ENCODE data around the gene GRID2. TPM values are rescaled to one million over a fixed set of nuclear protein-coding genes. Genes with fewer than 3 reads are reported as not detected.

The GRID2 gene
- total and polyA plus RNA-seq, 8 donors = 0.14 to 0.36 (median 0.22) TPM

GRCh38 chr4:92809381-92809780, 505.6 kb downstream of the GRID2 start:
- H3K27me3 ChIP-seq = no peaks in the 10 kb centered on the region
- H3K36me3 ChIP-seq = no peaks in the 10 kb centered on the region
- no peaks in the 10 kb centered on the region for H3K4me1 ChIP-seq
- no peaks in the 10 kb centered on the region for H3K9me3 ChIP-seq
- intact Hi-C loops (cut with DNase I) = no loop called here
- no peak for DNase-seq
- no peak overlapping the region for H3K27ac ChIP-seq
- ATAC-seq = no peak
- TF ChIP-seq CTCF (IDR thresholded peaks at IDR 0.05) = no peak
- no peak overlapping the region for H3K4me3 ChIP-seq

- intact Hi-C loops (cut with DNase I) = no loop called here
Observed at GRCh38 chr4:92812652-92813051, 508.9 kb downstream of the GRID2 start.

GRCh38 chr4:92814677-92815076, 510.9 kb downstream of the GRID2 start:
- no peaks in the 10 kb centered on the region for H3K4me1 ChIP-seq
- TF ChIP-seq CTCF (IDR thresholded peaks at IDR 0.05) = no peak
- H3K9me3 ChIP-seq = no peaks in the 10 kb centered on the region
- ATAC-seq = no peak
- intact Hi-C loops (cut with DNase I) = no loop called here
- no peaks in the 10 kb centered on the region for H3K36me3 ChIP-seq
- no peak overlapping the region for H3K4me3 ChIP-seq
- H3K27me3 ChIP-seq = no peaks in the 10 kb centered on the region
- DNase-seq = no peak
- no peak overlapping the region for H3K27ac ChIP-seq

More at GRCh38 chr4:92812652-92813051, 508.9 kb downstream of the GRID2 start:
- H3K4me1 ChIP-seq = no peaks in the 10 kb centered on the region
- H3K9me3 ChIP-seq = no peaks in the 10 kb centered on the region
- H3K4me3 ChIP-seq = no peak overlapping the region
- no peaks in the 10 kb centered on the region for H3K36me3 ChIP-seq
- DNase-seq = no peak
- no peaks in the 10 kb centered on the region for H3K27me3 ChIP-seq
- H3K27ac ChIP-seq = no peak overlapping the region
- TF ChIP-seq CTCF (IDR thresholded peaks at IDR 0.05) = no peak
- no peak for ATAC-seq

GRCh38 chr4:92825256-92825655, 521.5 kb downstream of the GRID2 start:
- no peaks in the 10 kb centered on the region for H3K4me1 ChIP-seq
- no peak for TF ChIP-seq CTCF (IDR thresholded peaks at IDR 0.05)
- ATAC-seq (peak; percentile 29), DNase-seq (no peak)
- H3K27ac ChIP-seq = no peak overlapping the region
- no peaks in the 10 kb centered on the region for H3K36me3 ChIP-seq
- intact Hi-C loops (cut with DNase I) = no loop called here
- no peaks in the 10 kb centered on the region for H3K9me3 ChIP-seq
- H3K4me3 ChIP-seq = no peak overlapping the region
- H3K27me3 ChIP-seq = no peaks in the 10 kb centered on the region

GRCh38 chr4:92825791-92826190, 522.0 kb downstream of the GRID2 start:
- Histone ChIP-seq H3K27ac (no peak overlapping the region), H3K9me3 (no peaks in the 10 kb centered on the region), H3K4me3 (no peak overlapping the region), H3K27me3 (no peaks in the 10 kb centered on the region), H3K36me3 (no peaks in the 10 kb centered on the region), H3K4me1 (no peaks in the 10 kb centered on the region)
- peak; percentile 82 for ATAC-seq
- no peak for TF ChIP-seq CTCF (IDR thresholded peaks at IDR 0.05)
- intact Hi-C loops (cut with DNase I) = no loop called here
- DNase-seq = peak in 2 of 4 donors; percentile 3 to 12

Measured in left lung (tissue), 10 donors.